ENCODE data around the gene TCIRG1. TPM values are rescaled to one million over a fixed set of nuclear protein-coding genes. Genes with fewer than 3 reads are reported as not detected.

Gene TCIRG1
- total and polyA plus RNA-seq, 2 of the 13 experiments (the other 11 are each of a cell fraction or from before 2014, with no cell fraction given), result 48.0 to 69.6 TPM

GRCh38 chr11:68038718-68039525 lies at the start of gene TCIRG1 (continued):
- TF ChIP-seq ZBTB4 (CRISPR knock-in tag; IDR thresholded peaks at IDR 0.05; ENCODE audit: borderline replicate concordance) (no peak), PHF20 (CRISPR knock-in tag; IDR thresholded peaks at IDR 0.05) (peak; percentile 20; the same call in 1 of the 2 replicates), PHB2 (IDR thresholded peaks at IDR 0.05; ENCODE audit: partially characterized antibody) (no peak), NR2C2 (CRISPR knock-in tag; IDR thresholded peaks at IDR 0.05; ENCODE audit: borderline replicate concordance) (no peak), GATA4 (IDR thresholded peaks at IDR 0.05; ENCODE audit: borderline replicate concordance, low read depth) (peak; percentile 68; the same call in 1 of the 2 replicates), ZFP37 (CRISPR knock-in tag; IDR thresholded peaks at IDR 0.05; ENCODE audit: borderline replicate concordance) (no peak), ZNF775 (CRISPR knock-in tag; IDR thresholded peaks at IDR 0.05; ENCODE audit: borderline replicate concordance) (no peak), RXRB (CRISPR knock-in tag; IDR thresholded peaks at IDR 0.05; ENCODE audit: borderline replicate concordance) (peak; percentile 56; the same call in 1 of the 2 replicates), JUNB (CRISPR knock-in tag; IDR thresholded peaks at IDR 0.05; ENCODE audit: borderline replicate concordance) (no peak), SNAPC5 (CRISPR knock-in tag; IDR thresholded peaks at IDR 0.05; ENCODE audit: borderline replicate concordance) (no peak), MIER2 (CRISPR knock-in tag; IDR thresholded peaks at IDR 0.05) (no peak), ZNF354B (CRISPR knock-in tag; IDR thresholded peaks at IDR 0.05) (0 out of 2 replicates have a peak, but pooled peaks have one; percentile 63), ZNF713 (CRISPR knock-in tag; IDR thresholded peaks at IDR 0.05) (no peak), ZNF768 (CRISPR knock-in tag; IDR thresholded peaks at IDR 0.05) (0 out of 2 replicates have a peak, but pooled peaks have one; percentile 67), ZNF142 (CRISPR knock-in tag; IDR thresholded peaks at IDR 0.05) (no peak), KLF11 (CRISPR knock-in tag; IDR thresholded peaks at IDR 0.05) (no peak), ZNF777 (CRISPR knock-in tag; IDR thresholded peaks at IDR 0.05) (no peak), IRF2 (CRISPR knock-in tag; IDR thresholded peaks at IDR 0.05) (no peak), SSRP1 (CRISPR knock-in tag; IDR thresholded peaks at IDR 0.05) (no peak), ZSCAN30 (CRISPR knock-in tag; IDR thresholded peaks at IDR 0.05) (no peak)

Data from HepG2 (cell line).